A549 treated with CORT108297 at 1 μM for 4 hours (cell line): ENCODE results near the gene SAMD3. TPM values are rescaled to one million over a fixed set of nuclear protein-coding genes. Genes with fewer than 3 reads are reported as not detected.

Experiments used
- total RNA-seq: library from RNA; stranded (reverse); fragments of 200-300 nt; extraction: Qiagen RNA extraction; gene quantifications from 5 replicates; pipeline ENCODE4 v1.2.3, GENCODE V29; 2022

Gene SAMD3, protein sequence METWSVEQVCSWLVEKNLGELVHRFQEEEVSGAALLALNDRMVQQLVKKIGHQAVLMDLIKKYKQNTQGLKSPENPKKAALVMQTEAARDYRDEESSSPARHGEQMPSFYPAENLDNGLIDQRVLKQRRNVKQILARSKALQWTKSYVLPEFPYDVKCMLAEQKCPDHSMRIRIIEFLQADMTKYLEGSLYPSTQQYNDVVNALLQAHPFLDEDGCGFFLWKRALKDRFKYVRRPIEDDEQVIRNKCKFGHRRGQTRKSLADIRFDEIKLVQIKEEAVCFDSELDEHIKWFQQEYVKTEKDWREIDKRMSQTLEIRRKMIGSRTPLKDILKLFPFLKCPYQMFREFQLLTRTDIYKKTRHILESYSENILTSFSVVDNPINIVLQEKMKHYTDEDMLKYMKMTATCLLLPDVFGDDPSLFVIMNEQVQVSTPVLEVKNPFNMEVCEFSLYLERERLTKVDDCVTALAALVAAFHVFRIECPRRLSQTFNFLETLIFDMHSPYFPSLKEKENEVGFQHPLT
- total RNA-seq, result not detected in 5 replicates

DNA sequence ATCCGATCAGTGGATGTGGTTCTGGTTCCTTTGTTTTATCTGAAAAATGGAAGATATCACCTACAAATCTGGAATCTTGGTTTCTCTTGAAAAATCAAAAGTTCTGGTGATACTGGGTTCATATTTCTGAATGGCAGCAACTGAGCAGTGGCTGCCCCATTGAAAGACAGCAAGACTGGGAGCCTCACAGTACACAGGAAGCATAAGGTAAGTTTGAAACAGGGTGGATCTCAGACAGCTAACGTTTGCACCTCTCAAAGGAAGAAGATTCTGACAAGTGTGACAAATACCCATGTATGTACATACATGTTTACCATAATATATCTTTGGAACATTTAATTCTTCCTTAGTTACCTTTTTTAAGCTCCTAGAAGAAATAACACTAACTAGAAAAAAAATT lies at the start of gene SAMD3:
TSS of gene SAMD3 (minus strand) at position 177 of the 400 bp plus-strand sequence. CDS start 7,678 bp downstream, outside the sequence.

Other genes with a start within 250 kb of the SAMD3 start
- 2.3 to 3.7 TPM (median 3.4 TPM) in 5 replicates for gene L3MBTL3, start 204.4 kb downstream of the SAMD3 start, total RNA-seq
- 0.03 to 0.05 TPM (median 0.05 TPM) in 4 of 5 replicates, not detected in the other for gene TMEM200A, start 143.1 kb upstream of the SAMD3 start, total RNA-seq